ENCODE data around the gene TAS2R41.

Gene TAS2R41, protein sequence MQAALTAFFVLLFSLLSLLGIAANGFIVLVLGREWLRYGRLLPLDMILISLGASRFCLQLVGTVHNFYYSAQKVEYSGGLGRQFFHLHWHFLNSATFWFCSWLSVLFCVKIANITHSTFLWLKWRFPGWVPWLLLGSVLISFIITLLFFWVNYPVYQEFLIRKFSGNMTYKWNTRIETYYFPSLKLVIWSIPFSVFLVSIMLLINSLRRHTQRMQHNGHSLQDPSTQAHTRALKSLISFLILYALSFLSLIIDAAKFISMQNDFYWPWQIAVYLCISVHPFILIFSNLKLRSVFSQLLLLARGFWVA

DNA sequence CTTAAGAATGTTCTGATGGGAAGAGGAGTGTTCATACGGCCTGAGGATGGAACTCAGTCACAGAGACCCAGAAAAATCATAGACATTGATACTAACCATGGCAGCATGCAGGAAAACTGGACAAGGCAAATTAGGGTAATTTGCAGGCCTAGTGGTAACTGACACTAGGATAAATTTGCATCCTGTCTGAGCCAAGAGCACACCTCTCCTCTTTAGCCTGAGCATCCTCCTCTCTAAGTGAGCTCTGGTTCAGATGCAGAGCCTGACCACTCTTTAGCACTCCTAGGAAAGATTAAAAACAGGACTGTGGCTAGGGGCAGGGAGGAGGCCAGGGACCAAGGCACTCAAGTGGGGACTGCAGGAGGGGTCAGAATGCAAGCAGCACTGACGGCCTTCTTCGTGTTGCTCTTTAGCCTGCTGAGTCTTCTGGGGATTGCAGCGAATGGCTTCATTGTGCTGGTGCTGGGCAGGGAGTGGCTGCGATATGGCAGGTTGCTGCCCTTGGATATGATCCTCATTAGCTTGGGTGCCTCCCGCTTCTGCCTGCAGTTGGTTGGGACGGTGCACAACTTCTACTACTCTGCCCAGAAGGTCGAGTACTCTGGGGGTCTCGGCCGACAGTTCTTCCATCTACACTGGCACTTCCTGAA lies at the start of gene TAS2R41:
Gene TAS2R41 (plus strand): TSS at position 373 of the 650 bp plus-strand sequence. CDS start 0 bp downstream, at position 373.
- H3K9me3 ChIP-seq (ENCODE audit: low read depth, low read length): no peaks in the 10 kb centered on the region
- no peak within 1 kb of the TSS for H3K4me3 ChIP-seq
- no peaks in the 10 kb centered on the region for H3K36me3 ChIP-seq (ENCODE audit: insufficient read depth, low read length)
- no peak for DNase-seq (ENCODE audit: low read depth, low spot score)
- no peak within 1 kb of the TSS for H3K9ac ChIP-seq (ENCODE audit: insufficient read length)
- TF ChIP-seq EZH2 (IDR thresholded peaks at IDR 0.05) (no peak), POLR2AphosphoS5 (IDR thresholded peaks at IDR 0.05; ENCODE audit: borderline replicate concordance, low read depth, low read length) (no peak), FOXP2 (optimal IDR thresholded peaks at IDR 0.05; ENCODE audit: control extremely low read depth, extremely low read length, insufficient read depth) (no peak)
- H3K27ac ChIP-seq: no peak within 1 kb of the TSS

DNA sequence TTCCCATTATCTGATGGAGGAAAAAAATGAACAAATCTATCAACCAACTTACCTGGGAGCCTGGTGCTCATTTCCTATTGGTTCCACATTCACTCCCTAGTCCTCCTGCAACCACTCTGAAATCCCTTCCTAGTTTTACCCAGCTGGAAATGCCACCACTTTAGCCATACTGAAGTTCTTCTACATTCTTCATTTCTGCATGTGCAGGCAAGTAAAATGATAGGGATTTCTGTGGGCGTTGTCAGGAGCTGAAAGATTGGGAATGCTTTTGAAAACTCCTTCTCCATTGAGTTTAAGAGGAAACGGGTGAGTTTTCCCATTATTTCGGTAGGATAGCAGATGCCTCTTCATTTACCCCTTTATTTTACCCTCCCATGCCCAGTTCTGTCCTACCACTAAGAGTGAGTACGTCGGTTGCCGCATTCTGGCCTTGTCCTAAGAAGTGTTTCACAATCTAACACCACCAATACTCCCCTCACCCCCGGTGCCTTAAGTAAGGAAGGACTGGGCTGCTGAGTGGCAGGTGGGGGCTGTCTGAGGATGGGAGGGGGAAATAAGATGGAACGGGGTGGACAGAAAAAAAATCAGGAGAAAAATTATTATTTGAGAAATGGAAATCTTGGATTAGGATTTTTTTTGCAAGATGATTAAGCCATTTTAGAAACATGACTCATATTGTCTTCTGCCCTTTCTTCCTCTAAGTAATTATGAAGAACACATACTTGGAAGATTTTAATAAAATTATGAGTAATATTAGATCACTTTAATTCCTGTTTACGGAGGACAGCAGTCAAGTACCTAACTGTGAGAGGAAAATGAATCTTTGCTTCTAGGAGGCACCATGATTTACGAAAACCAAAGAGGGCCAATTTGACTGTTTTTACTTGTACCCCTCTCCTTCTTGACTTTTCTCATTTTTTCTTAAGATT lies 47.6 kb upstream of the TAS2R41 start:
- H3K9me3 ChIP-seq (ENCODE audit: low read depth, low read length): no peaks in the 10 kb centered on the region
- H3K4me3 ChIP-seq: no peak overlapping the region
- H3K9ac ChIP-seq (ENCODE audit: insufficient read length): no peak overlapping the region
- peak overlapping the region; percentile 85 for H3K27ac ChIP-seq
- DNase-seq (ENCODE audit: low read depth, low spot score): no peak
- H3K36me3 ChIP-seq (ENCODE audit: insufficient read depth, low read length): no peaks in the 10 kb centered on the region
- TF ChIP-seq EZH2 (IDR thresholded peaks at IDR 0.05): no peak
- TF ChIP-seq POLR2AphosphoS5 (IDR thresholded peaks at IDR 0.05; ENCODE audit: borderline replicate concordance, low read depth, low read length): no peak
- no peak for TF ChIP-seq FOXP2 (optimal IDR thresholded peaks at IDR 0.05; ENCODE audit: control extremely low read depth, extremely low read length, insufficient read depth)

DNA sequence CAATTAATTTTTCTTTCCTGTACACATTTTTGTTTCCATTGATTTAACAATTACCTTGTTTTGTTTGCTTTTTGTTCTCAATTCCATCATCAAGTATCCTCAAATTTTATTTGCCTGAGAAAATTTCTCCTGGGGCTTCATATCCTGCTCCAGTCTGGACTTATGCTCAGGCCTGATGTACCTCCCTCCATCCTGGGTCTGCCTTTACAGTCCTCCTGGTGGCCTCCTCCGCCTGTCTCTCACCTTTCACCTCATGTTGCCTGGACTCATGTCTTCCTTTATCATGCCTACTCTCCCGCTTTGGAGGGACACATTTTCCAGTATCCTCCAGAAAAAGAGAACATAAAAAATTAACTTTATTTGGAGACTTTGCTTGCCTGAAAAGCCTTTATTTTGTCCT lies 46.6 kb upstream of the TAS2R41 start:
- H3K4me3 ChIP-seq: no peak overlapping the region
- DNase-seq (ENCODE audit: low read depth, low spot score): no peak
- H3K27ac ChIP-seq: no peak overlapping the region
- H3K9me3 ChIP-seq (ENCODE audit: low read depth, low read length): no peaks in the 10 kb centered on the region
- no peaks in the 10 kb centered on the region for H3K36me3 ChIP-seq (ENCODE audit: insufficient read depth, low read length)
- H3K9ac ChIP-seq (ENCODE audit: insufficient read length): no peak overlapping the region
- TF ChIP-seq FOXP2 (optimal IDR thresholded peaks at IDR 0.05; ENCODE audit: control extremely low read depth, extremely low read length, insufficient read depth): no peak
- no peak for TF ChIP-seq POLR2AphosphoS5 (IDR thresholded peaks at IDR 0.05; ENCODE audit: borderline replicate concordance, low read depth, low read length)
- TF ChIP-seq EZH2 (IDR thresholded peaks at IDR 0.05): no peak

DNA sequence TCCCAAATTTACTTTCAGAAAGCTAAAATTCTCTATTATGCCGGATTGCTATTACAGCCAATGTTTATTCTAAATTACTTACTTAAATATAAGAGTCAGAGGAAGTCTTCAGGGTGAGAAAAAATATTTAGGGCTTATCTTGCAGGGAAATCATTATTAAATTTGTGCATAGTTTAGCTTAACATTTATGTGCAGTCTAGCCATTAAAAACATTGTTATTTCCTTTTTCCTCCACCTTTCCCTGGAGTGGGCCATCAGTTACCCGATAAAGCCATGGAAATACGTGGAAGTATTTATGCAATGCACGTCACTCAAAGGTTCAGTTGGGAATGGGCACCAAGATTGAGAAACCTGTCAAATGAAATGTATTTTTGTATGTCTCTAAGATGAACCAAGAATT lies 43.9 kb upstream of the TAS2R41 start:
- Histone ChIP-seq H3K4me3 (no peak overlapping the region), H3K9me3 (ENCODE audit: low read depth, low read length) (no peaks in the 10 kb centered on the region), H3K36me3 (ENCODE audit: insufficient read depth, low read length) (no peaks in the 10 kb centered on the region), H3K9ac (ENCODE audit: insufficient read length) (no peak overlapping the region), H3K27ac (peak overlapping the region; percentile 6; the same call in 1 of the 2 replicates)
- TF ChIP-seq POLR2AphosphoS5 (IDR thresholded peaks at IDR 0.05; ENCODE audit: borderline replicate concordance, low read depth, low read length) (no peak), FOXP2 (optimal IDR thresholded peaks at IDR 0.05; ENCODE audit: control extremely low read depth, extremely low read length, insufficient read depth) (no peak), EZH2 (IDR thresholded peaks at IDR 0.05) (no peak)
- no peak for DNase-seq (ENCODE audit: low read depth, low spot score)

DNA sequence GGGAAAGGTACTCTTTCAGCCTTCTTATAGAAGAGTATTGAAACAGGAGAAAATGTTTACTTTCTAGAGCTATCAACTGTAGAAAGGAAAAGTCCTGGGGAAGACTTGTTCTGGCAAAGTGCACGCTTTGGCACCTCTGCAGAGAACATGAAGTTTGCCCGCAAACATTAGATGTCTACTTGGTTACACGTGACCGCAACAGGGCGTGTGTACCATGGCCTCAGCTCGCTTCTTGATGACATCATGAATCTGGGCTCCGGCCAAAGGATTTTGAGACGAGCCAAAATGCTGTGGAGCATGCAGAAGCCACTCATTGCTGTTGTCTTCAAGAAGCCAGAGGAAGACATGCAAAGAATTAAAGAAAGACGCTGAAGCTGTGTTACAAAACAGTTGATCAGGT lies 43.0 kb upstream of the TAS2R41 start:
- TF ChIP-seq POLR2AphosphoS5 (IDR thresholded peaks at IDR 0.05; ENCODE audit: borderline replicate concordance, low read depth, low read length) (no peak), FOXP2 (optimal IDR thresholded peaks at IDR 0.05; ENCODE audit: control extremely low read depth, extremely low read length, insufficient read depth) (no peak)
- no peaks in the 10 kb centered on the region for H3K36me3 ChIP-seq (ENCODE audit: insufficient read depth, low read length)
- H3K9me3 ChIP-seq (ENCODE audit: low read depth, low read length): no peaks in the 10 kb centered on the region
- H3K9ac ChIP-seq (ENCODE audit: insufficient read length): no peak overlapping the region
- H3K4me3 ChIP-seq: no peak overlapping the region
- no peak overlapping the region for H3K27ac ChIP-seq
- DNase-seq (ENCODE audit: low read depth, low spot score): no peak

DNA sequence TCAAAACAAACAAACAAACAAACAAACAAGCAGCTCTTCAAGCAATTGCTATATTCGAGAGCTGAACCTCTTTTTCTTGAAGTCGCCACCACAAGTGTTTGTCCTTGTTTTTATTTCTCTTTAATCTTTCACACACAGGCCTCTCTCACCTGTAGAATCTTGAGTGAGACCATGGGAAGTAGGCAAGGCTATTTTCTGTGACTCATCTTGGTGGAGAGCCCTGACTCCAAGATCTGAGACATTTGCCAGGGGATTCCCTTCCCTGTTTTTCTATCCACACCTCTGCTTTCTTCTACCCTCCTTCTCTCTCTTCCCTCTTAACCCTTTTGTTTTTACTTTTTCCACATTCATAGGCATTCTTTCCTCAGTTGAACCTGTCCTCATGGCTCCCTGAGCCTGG lies 42.4 kb upstream of the TAS2R41 start:
- H3K4me3 ChIP-seq: no peak overlapping the region
- TF ChIP-seq FOXP2 (optimal IDR thresholded peaks at IDR 0.05; ENCODE audit: control extremely low read depth, extremely low read length, insufficient read depth) (no peak), EZH2 (IDR thresholded peaks at IDR 0.05) (no peak), POLR2AphosphoS5 (IDR thresholded peaks at IDR 0.05; ENCODE audit: borderline replicate concordance, low read depth, low read length) (no peak)
- H3K9ac ChIP-seq (ENCODE audit: insufficient read length): no peak overlapping the region
- no peaks in the 10 kb centered on the region for H3K36me3 ChIP-seq (ENCODE audit: insufficient read depth, low read length)
- H3K9me3 ChIP-seq (ENCODE audit: low read depth, low read length): no peaks in the 10 kb centered on the region
- H3K27ac ChIP-seq: no peak overlapping the region
- no peak for DNase-seq (ENCODE audit: low read depth, low spot score)

DNA sequence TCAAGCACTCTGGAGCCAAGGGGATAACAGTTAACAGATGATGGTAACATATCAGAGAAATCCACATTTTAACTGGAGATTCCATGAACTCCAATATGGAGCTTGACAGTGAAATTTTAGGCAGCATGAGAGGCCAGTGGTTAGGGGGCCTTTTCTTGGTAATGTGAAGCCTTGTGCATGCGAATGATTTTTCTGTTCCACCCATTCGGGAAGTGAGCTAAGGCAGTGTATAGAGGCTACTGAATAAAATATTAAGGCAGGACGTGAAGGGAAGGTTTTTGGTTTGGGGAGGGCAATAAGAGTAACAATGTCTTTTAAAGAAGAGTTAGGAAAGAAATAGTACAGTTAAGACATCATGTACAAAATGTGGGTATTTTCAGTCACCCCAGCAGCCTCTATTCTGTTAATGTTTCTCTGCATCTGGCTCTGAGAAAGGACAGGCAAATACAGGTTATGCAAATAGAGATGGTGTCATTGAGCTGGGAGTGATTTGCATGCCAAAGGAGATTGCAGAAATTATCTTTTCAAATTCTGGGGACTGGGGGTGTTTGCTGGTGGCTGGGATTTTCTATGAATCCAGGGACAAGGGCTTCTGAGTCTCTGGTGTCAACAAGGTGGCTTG lies 41.2 kb upstream of the TAS2R41 start:
- Histone ChIP-seq H3K36me3 (ENCODE audit: insufficient read depth, low read length) (no peaks in the 10 kb centered on the region), H3K9ac (ENCODE audit: insufficient read length) (no peak overlapping the region)
- no peak for TF ChIP-seq POLR2AphosphoS5 (IDR thresholded peaks at IDR 0.05; ENCODE audit: borderline replicate concordance, low read depth, low read length)

DNA sequence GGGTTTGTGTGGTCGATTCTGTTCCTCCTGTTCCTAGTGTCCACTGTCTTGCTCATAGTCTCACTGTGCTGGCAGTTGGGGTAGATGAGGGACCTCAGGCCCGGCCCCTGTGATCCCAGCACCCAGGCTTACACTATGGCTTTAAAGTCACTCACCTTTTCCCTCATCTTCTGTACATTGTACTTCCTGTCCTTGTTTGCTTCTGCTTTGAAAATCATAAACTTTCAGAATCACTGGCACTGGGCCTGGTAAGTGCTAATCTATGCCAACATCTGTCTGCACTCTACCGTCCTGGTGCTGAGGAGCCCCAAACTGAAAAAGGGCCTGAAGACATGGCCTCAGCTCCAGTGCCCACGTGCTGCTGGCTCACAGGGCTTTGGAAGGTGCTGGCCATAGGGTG lies 40.1 kb upstream of the TAS2R41 start:
- no peak for DNase-seq (ENCODE audit: low read depth, low spot score)
- TF ChIP-seq FOXP2 (optimal IDR thresholded peaks at IDR 0.05; ENCODE audit: control extremely low read depth, extremely low read length, insufficient read depth) (no peak), EZH2 (IDR thresholded peaks at IDR 0.05) (no peak), POLR2AphosphoS5 (IDR thresholded peaks at IDR 0.05; ENCODE audit: borderline replicate concordance, low read depth, low read length) (no peak)

More for the DNA sequence above, 41.2 kb upstream of the TAS2R41 start:
- Histone ChIP-seq H3K27ac (no peak overlapping the region), H3K4me3 (no peak overlapping the region), H3K9me3 (ENCODE audit: low read depth, low read length) (no peaks in the 10 kb centered on the region)
- no peak for DNase-seq (ENCODE audit: low read depth, low spot score)

More for the DNA sequence above, 40.1 kb upstream of the TAS2R41 start:
- Histone ChIP-seq H3K27ac (no peak overlapping the region), H3K9ac (ENCODE audit: insufficient read length) (no peak overlapping the region), H3K36me3 (ENCODE audit: insufficient read depth, low read length) (no peaks in the 10 kb centered on the region), H3K9me3 (ENCODE audit: low read depth, low read length) (no peaks in the 10 kb centered on the region), H3K4me3 (no peak overlapping the region)
